DND-41 (cell line): ENCODE results near the gene FBXO15.

Experiments
- EZH2 ChIP-seq: IDR thresholded peaks from 3 replicates; pipeline ENCODE4 v1.6.1; 2012; ENCODE audit warnings: borderline replicate concordance, low read depth, mild to moderate bottlenecking, moderate library complexity, low read length, inconsistent platforms; ENCODE audit not compliant: severe bottlenecking
- TF ChIP-seq, protein P1 (sequence below): IDR thresholded peaks from 2 replicates; pipeline ENCODE4 v1.5.1; 2012; ENCODE audit warnings: borderline replicate concordance, low read length, moderate library complexity, mild to moderate bottlenecking; ENCODE audit not compliant: poor library complexity, severe bottlenecking; ENCODE audit errors: extremely low read depth

DNA sequence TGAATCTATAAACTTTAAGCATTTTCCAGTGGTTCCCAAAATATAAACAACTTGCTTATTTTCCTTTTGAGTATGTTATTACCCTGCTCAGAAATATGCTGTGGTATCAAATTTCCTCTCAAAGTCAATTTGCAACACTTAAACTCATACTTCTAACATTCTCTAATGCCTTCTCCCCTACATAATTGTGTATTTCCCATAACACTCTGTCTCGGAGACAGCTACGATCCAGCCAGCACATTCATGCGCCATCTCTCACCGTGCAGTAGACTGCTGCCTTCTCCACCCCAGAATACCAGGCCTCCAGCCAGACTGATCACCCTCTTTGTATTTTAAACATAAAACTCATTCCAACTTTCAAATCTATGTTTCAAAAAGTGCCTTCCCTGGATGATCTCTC lies 42.5 kb upstream of the FBXO15 start:
- TF ChIP-seq, protein P1, sequence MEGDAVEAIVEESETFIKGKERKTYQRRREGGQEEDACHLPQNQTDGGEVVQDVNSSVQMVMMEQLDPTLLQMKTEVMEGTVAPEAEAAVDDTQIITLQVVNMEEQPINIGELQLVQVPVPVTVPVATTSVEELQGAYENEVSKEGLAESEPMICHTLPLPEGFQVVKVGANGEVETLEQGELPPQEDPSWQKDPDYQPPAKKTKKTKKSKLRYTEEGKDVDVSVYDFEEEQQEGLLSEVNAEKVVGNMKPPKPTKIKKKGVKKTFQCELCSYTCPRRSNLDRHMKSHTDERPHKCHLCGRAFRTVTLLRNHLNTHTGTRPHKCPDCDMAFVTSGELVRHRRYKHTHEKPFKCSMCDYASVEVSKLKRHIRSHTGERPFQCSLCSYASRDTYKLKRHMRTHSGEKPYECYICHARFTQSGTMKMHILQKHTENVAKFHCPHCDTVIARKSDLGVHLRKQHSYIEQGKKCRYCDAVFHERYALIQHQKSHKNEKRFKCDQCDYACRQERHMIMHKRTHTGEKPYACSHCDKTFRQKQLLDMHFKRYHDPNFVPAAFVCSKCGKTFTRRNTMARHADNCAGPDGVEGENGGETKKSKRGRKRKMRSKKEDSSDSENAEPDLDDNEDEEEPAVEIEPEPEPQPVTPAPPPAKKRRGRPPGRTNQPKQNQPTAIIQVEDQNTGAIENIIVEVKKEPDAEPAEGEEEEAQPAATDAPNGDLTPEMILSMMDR, result no peak
- TF ChIP-seq EZH2, result no peak
